WTC11 (cell line): Measurements from ENCODE around the gene COG2.

Experiments used
- CBFB ChIP-seq: sonication (generic); formaldehyde crosslinking; IDR thresholded peaks from 2 replicates; pipeline ENCODE4 v1.8.1; 2022; ENCODE audit warnings: mild to moderate bottlenecking, low read depth, missing genetic modification reagents
- CREM ChIP-seq: sonication (generic); formaldehyde crosslinking; IDR thresholded peaks from 2 replicates; pipeline ENCODE4 v1.8.1; 2022; ENCODE audit warnings: mild to moderate bottlenecking, missing genetic modification reagents, moderate library complexity
- ETV6 ChIP-seq: sonication (generic); formaldehyde crosslinking; IDR thresholded peaks from 2 replicates; pipeline ENCODE4 v1.8.1; 2022; ENCODE audit warnings: mild to moderate bottlenecking, missing genetic modification reagents
- NFYB ChIP-seq: sonication (generic); formaldehyde crosslinking; conservative IDR thresholded peaks from 2 replicates; pipeline ENCODE4 v1.8.0; 2022; ENCODE audit warnings: low read depth, missing genetic modification reagents
- TF ChIP-seq, protein P1 (sequence below): fragments of 200-600 bp; IDR thresholded peaks from 2 replicates; pipeline ENCODE4 v1.8.0; 2022; ENCODE audit warnings: antibody characterized with exemption
- TF ChIP-seq, protein P2 (sequence below): sonication (generic); formaldehyde crosslinking; IDR thresholded peaks from 2 replicates; pipeline ENCODE4 v1.8.0; 2022; ENCODE audit warnings: mild to moderate bottlenecking, missing genetic modification reagents
- TF ChIP-seq, protein P3 (sequence below): sonication (generic); formaldehyde crosslinking; IDR thresholded peaks from 2 replicates; pipeline ENCODE4 v1.8.0; 2022; ENCODE audit warnings: mild to moderate bottlenecking, missing genetic modification reagents
- TF ChIP-seq, protein P4 (sequence below): sonication (generic); formaldehyde crosslinking; conservative IDR thresholded peaks from 2 replicates; pipeline ENCODE4 v1.8.1; 2023; ENCODE audit warnings: mild to moderate bottlenecking, low read depth, missing genetic modification reagents, moderate library complexity
- TF ChIP-seq, protein P5 (sequence below): sonication (generic); formaldehyde crosslinking; IDR thresholded peaks from 2 replicates; pipeline ENCODE4 v1.8.0; 2022; ENCODE audit warnings: mild to moderate bottlenecking, missing genetic modification reagents

DNA sequence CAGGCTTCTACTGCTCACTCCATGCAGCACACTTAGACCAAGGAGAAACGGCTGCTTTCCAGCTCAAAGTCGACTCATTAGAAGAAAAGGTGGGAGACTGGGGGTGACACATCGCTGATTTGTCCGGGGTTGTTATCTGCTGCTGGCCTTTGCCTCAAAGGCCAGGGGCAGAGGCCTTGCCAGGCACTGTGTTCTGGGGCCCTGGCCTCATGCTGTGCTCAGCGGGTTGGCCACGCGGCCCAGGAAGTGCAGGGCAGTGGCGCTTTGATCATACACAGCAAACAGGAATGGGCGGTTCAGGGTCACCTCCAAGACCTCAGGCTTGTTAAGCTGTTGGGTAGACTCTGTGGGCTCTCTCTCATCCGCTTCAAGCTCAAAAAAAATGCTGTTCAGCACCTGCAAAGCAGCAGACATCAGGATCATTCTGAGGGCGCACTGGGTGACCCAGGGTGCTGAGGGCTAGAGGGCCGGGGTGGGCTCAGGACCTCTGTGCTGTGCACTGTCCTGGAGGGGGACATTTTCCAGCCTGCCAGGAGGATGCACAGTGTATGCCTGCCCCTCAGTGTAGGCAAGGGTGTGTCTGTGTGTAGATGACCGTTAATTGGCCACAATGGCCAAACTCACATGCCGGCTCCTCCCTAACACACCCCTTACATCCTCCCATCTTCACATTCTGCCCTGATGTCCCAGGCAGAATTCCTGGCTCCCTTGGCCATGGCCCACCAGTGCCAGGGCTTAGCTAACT, 60.8 kb downstream of the COG2 start:
- TF ChIP-seq, protein P1, sequence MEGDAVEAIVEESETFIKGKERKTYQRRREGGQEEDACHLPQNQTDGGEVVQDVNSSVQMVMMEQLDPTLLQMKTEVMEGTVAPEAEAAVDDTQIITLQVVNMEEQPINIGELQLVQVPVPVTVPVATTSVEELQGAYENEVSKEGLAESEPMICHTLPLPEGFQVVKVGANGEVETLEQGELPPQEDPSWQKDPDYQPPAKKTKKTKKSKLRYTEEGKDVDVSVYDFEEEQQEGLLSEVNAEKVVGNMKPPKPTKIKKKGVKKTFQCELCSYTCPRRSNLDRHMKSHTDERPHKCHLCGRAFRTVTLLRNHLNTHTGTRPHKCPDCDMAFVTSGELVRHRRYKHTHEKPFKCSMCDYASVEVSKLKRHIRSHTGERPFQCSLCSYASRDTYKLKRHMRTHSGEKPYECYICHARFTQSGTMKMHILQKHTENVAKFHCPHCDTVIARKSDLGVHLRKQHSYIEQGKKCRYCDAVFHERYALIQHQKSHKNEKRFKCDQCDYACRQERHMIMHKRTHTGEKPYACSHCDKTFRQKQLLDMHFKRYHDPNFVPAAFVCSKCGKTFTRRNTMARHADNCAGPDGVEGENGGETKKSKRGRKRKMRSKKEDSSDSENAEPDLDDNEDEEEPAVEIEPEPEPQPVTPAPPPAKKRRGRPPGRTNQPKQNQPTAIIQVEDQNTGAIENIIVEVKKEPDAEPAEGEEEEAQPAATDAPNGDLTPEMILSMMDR = no peak
- TF ChIP-seq, protein P2, sequence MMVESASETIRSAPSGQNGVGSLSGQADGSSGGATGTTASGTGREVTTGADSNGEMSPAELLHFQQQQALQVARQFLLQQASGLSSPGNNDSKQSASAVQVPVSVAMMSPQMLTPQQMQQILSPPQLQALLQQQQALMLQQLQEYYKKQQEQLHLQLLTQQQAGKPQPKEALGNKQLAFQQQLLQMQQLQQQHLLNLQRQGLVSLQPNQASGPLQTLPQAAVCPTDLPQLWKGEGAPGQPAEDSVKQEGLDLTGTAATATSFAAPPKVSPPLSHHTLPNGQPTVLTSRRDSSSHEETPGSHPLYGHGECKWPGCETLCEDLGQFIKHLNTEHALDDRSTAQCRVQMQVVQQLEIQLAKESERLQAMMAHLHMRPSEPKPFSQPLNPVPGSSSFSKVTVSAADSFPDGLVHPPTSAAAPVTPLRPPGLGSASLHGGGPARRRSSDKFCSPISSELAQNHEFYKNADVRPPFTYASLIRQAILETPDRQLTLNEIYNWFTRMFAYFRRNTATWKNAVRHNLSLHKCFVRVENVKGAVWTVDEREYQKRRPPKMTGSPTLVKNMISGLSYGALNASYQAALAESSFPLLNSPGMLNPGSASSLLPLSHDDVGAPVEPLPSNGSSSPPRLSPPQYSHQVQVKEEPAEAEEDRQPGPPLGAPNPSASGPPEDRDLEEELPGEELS = no peak
- TF ChIP-seq, protein P3, sequence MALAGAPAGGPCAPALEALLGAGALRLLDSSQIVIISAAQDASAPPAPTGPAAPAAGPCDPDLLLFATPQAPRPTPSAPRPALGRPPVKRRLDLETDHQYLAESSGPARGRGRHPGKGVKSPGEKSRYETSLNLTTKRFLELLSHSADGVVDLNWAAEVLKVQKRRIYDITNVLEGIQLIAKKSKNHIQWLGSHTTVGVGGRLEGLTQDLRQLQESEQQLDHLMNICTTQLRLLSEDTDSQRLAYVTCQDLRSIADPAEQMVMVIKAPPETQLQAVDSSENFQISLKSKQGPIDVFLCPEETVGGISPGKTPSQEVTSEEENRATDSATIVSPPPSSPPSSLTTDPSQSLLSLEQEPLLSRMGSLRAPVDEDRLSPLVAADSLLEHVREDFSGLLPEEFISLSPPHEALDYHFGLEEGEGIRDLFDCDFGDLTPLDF (CRISPR knock-in tag) = no peak
- TF ChIP-seq, protein P4, sequence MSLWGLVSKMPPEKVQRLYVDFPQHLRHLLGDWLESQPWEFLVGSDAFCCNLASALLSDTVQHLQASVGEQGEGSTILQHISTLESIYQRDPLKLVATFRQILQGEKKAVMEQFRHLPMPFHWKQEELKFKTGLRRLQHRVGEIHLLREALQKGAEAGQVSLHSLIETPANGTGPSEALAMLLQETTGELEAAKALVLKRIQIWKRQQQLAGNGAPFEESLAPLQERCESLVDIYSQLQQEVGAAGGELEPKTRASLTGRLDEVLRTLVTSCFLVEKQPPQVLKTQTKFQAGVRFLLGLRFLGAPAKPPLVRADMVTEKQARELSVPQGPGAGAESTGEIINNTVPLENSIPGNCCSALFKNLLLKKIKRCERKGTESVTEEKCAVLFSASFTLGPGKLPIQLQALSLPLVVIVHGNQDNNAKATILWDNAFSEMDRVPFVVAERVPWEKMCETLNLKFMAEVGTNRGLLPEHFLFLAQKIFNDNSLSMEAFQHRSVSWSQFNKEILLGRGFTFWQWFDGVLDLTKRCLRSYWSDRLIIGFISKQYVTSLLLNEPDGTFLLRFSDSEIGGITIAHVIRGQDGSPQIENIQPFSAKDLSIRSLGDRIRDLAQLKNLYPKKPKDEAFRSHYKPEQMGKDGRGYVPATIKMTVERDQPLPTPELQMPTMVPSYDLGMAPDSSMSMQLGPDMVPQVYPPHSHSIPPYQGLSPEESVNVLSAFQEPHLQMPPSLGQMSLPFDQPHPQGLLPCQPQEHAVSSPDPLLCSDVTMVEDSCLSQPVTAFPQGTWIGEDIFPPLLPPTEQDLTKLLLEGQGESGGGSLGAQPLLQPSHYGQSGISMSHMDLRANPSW = no peak
- TF ChIP-seq CBFB (CRISPR knock-in tag) (no peak), NFYB (no peak), ETV6 (CRISPR knock-in tag) (no peak), CREM (CRISPR knock-in tag) (no peak)
- TF ChIP-seq, protein P5, sequence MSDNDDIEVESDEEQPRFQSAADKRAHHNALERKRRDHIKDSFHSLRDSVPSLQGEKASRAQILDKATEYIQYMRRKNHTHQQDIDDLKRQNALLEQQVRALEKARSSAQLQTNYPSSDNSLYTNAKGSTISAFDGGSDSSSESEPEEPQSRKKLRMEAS (CRISPR knock-in tag) = no peak
